Measurements from ENCODE around the gene MOCOS. TPM values are rescaled to one million over a fixed set of nuclear protein-coding genes. Genes with fewer than 3 reads are reported as not detected.

Gene MOCOS
- total and polyA plus RNA-seq, 2 of the 13 experiments (the other 11 are each of a cell fraction or from before 2014, with no cell fraction given), result 7.7 to 15.4 TPM

- TF ChIP-seq ARID4A (CRISPR knock-in tag; IDR thresholded peaks at IDR 0.05; ENCODE audit: borderline replicate concordance) (peak; percentile 90), ZNF839 (CRISPR knock-in tag; IDR thresholded peaks at IDR 0.05; ENCODE audit: borderline replicate concordance) (no peak), MAX (IDR thresholded peaks at IDR 0.05) (peak; percentile 77; the same call in 1 of the 2 replicates), ZBTB39 (CRISPR knock-in tag; IDR thresholded peaks at IDR 0.05) (0 out of 2 replicates have a peak, but pooled peaks have one; percentile 1), ZNF276 (CRISPR knock-in tag; IDR thresholded peaks at IDR 0.05; ENCODE audit: low read depth) (0 out of 2 replicates have a peak, but pooled peaks have one; percentile 14), CREM (IDR thresholded peaks at IDR 0.05) (no peak), CREM (CRISPR knock-in tag; IDR thresholded peaks at IDR 0.05) (no peak), MLXIP (CRISPR knock-in tag; IDR thresholded peaks at IDR 0.05; ENCODE audit: borderline replicate concordance) (no peak), HNF4A (CRISPR knock-in tag; IDR thresholded peaks at IDR 0.05) (peak; percentile 42; the same call in 1 of the 2 replicates), NFKBIZ (CRISPR knock-in tag; IDR thresholded peaks at IDR 0.05) (no peak), ZNF768 (CRISPR knock-in tag; IDR thresholded peaks at IDR 0.05) (no peak; the same call in 1 of the 2 replicates), ZNF777 (CRISPR knock-in tag; IDR thresholded peaks at IDR 0.05) (peak; percentile 86), ZBTB10 (CRISPR knock-in tag; IDR thresholded peaks at IDR 0.05; ENCODE audit: borderline replicate concordance) (0 out of 2 replicates have a peak, but pooled peaks have one; percentile 19), CREB1 (IDR thresholded peaks at IDR 0.05) (no peak), CREB1 (CRISPR knock-in tag; IDR thresholded peaks at IDR 0.05) (no peak)
Observed at GRCh38 chr18:36187193-36187825, at the start of gene MOCOS (continued).
